SHP77 (cell line): ENCODE results near the gene RABL6.
"Not testable (repeated sequence)": the region's sequence is repeated elsewhere in the genome, so short reads cannot be mapped to it uniquely, and the experiment has no call there.

Experiments used
- DNase-seq, 2 experiments: peaks; one replicate each; lab custom pipeline; 2025; lab: John Stamatoyannopoulos, UW

Gene RABL6

GRCh38 chr9:136776947-136777346 is 30.8 kb upstream of the RABL6 start:
- DNase-seq, result no peak

GRCh38 chr9:136777359-136777758 is 30.4 kb upstream of the RABL6 start:
- no peak for DNase-seq

GRCh38 chr9:136779808-136780207 is 27.9 kb upstream of the RABL6 start:
- no peak for DNase-seq

GRCh38 chr9:136782452-136782851 is 25.3 kb upstream of the RABL6 start:
- no peak for DNase-seq

GRCh38 chr9:136784249-136784996 is 23.3 kb upstream of the RABL6 start:
- peak; percentile 62 to 63 for DNase-seq

GRCh38 chr9:136784997-136785361 is 22.8 kb upstream of the RABL6 start:
- no peak for DNase-seq

- not testable (repeated sequence) for DNase-seq
Observed at GRCh38 chr9:136785565-136786355, 22.0 kb upstream of the RABL6 start.

- no peak for DNase-seq
Observed at GRCh38 chr9:136786451-136786850, 21.3 kb upstream of the RABL6 start.

GRCh38 chr9:136786983-136787382 is 20.8 kb upstream of the RABL6 start:
- DNase-seq, result not testable (repeated sequence)

- DNase-seq, result peak; percentile 72 to 84
Observed at GRCh38 chr9:136787690-136788400, 19.9 kb upstream of the RABL6 start.

GRCh38 chr9:136788644-136789522 is 18.9 kb upstream of the RABL6 start:
- DNase-seq, result peak; percentile 26 to 35

- DNase-seq, result no peak
Observed at GRCh38 chr9:136789523-136789937, 18.2 kb upstream of the RABL6 start.

GRCh38 chr9:136790640-136791515 is 16.9 kb upstream of the RABL6 start, which contains the start of gene TMEM141:
Gene TMEM141 (plus strand): TSS chr9:136791344. CDS start chr9:136791371, 27 bp downstream.
- peak; percentile 98 to 99 for DNase-seq

GRCh38 chr9:136791516-136792276 is 16.1 kb upstream of the RABL6 start:
- peak; percentile 39 to 46 for DNase-seq

GRCh38 chr9:136792321-136793085 is 15.2 kb upstream of the RABL6 start:
- no peak for DNase-seq

GRCh38 chr9:136793086-136793946 is 14.4 kb upstream of the RABL6 start:
- DNase-seq, result no peak

GRCh38 chr9:136794281-136794999 is 13.3 kb upstream of the RABL6 start:
- DNase-seq, result no peak
